CD1c-positive myeloid dendritic cell (primary cell): ENCODE measurements around the gene PGK2.

Experiments used
- DNase-seq: peaks from one replicate; pipeline ENCODE4 v3.0.0-alpha.2; 2016; ENCODE audit errors: extremely low spot score

Gene PGK2

DNA sequence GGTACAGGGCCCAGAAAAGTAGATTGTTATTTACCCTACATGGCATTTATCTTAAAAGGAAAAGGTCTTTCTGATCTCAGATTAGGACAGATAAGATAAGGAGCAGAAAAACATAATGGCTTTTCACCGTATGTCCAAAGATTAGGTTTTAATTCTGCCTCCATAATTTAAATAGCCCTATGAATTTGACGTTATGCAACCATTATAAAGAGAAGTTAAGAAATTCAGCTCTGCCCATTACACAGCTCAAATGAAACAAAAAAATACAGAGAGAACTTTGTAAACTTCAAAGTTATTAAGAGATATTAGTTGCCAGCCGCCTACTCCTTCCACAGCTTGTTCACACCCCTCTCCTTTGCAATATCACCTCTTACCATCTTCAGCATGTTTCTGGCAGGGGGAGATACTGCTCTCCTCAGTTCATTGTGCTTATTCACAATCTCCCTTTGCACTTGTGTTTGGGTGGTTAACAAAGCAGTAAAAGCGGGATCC, 51.0 kb downstream of the PGK2 start:
- DNase-seq: no peak
